GM12878 (cell line): ENCODE data around the gene IGSF22. TPM values are rescaled to one million over a fixed set of nuclear protein-coding genes. Genes with fewer than 3 reads are reported as not detected.

Source experiments
- ATAC-seq: fragments of 200-7000 bp; cut with Tn5 transposase; 3 replicates; pipeline ENCODE4 v1.9.1; 2020; ENCODE audit warnings: mild to moderate bottlenecking, moderate library complexity
- BruUV-seq: library from RNA; stranded (reverse); fragments of 400-500 nt; replicated peaks from 2 replicates; lab custom pipeline; 2021; lab: Mats Ljungman, UMichigan
- CTCF ChIA-PET: fragments of 300-600 bp; sonication (Branson Sonifier 250); formaldehyde crosslinking; extraction: SDS; loops from one replicate; lab custom pipeline; 2021; ENCODE audit warnings: inconsistent platforms; lab: Yijun Ruan, JAX
- POLR2A ChIA-PET: fragments of 350-600 bp; formaldehyde crosslinking; extraction: SDS; loops from one replicate; lab custom pipeline; 2021; ENCODE audit warnings: inconsistent platforms; lab: Charles Lee
- RAD21 ChIA-PET: fragments of 300-600 bp; sonication (Branson Sonifier 250); formaldehyde crosslinking; loops from one replicate; lab custom pipeline; 2023; ENCODE audit warnings: antibody characterized with exemption; ENCODE audit not compliant: unreplicated experiment; lab: Charles Lee
- SMC1A ChIA-PET: fragments of 300-600 bp; sonication (Branson Sonifier 250); formaldehyde crosslinking; loops from one replicate; lab custom pipeline; 2023; ENCODE audit not compliant: unreplicated experiment, uncharacterized antibody; lab: Charles Lee
- DNase-seq: peaks from one replicate; pipeline ENCODE4 v3.0.0-alpha.2; 2011; ENCODE audit warnings: low read depth, low spot score
- FAIRE-seq: peaks from 3 replicates; lab custom pipeline; 2011; peaks lifted over from hg19 to GRCh38; lab: Jason Lieb, UNC
- H2AFZ ChIP-seq: 2 replicates; pipeline ENCODE4 v1.6.0; 2011; ENCODE audit warnings: low read depth, low read length, control low read depth; ENCODE audit not compliant: control insufficient read depth
- H3K27ac ChIP-seq: 2 replicates; pipeline ENCODE4 v1.5.1; 2011; ENCODE audit warnings: control low read depth; ENCODE audit not compliant: control insufficient read depth, insufficient read depth
- H3K27me3 ChIP-seq, 2 experiments: replicated peaks in 1 of 2; 2 replicates each; pipeline versions ENCODE4 v1.6.0 to v1.6.1; 2011; ENCODE audit warnings: low read length in 1 of 2; ENCODE audit not compliant: control insufficient read depth in 2 of 2, insufficient read depth in 2 of 2
- H3K36me3 ChIP-seq, 2 experiments: 2 replicates each; pipeline ENCODE4 v1.5.1; 2011; ENCODE audit warnings: low read length in 1 of 2; ENCODE audit not compliant: control insufficient read depth in 2 of 2, insufficient read depth in 2 of 2
- H3K4me1 ChIP-seq: 2 replicates; pipeline ENCODE4 v1.6.1; 2011; ENCODE audit warnings: mild to moderate bottlenecking, low read length, moderate library complexity, mixed read lengths; ENCODE audit not compliant: control insufficient read depth, insufficient read depth
- H3K4me2 ChIP-seq: 2 replicates; pipeline ENCODE4 v1.6.0; 2011; ENCODE audit warnings: control low read depth; ENCODE audit not compliant: control insufficient read depth, insufficient read depth
- H3K4me3 ChIP-seq: fragments of 200-600 bp; sonication (generic); 2 replicates; pipeline ENCODE4 v1.5.1; 2016
- H3K79me2 ChIP-seq: 2 replicates; pipeline ENCODE4 v1.6.0; 2011; ENCODE audit warnings: low read length; ENCODE audit not compliant: control insufficient read depth, insufficient read depth
- H3K9ac ChIP-seq: 2 replicates; pipeline ENCODE4 v1.8.0; 2011; ENCODE audit warnings: low read length, control low read depth, mixed read lengths; ENCODE audit not compliant: control insufficient read depth, insufficient read depth
- H3K9me3 ChIP-seq: replicated peaks from 3 replicates; pipeline ENCODE4 v1.5.1; 2011; ENCODE audit warnings: mild to moderate bottlenecking, low read length; ENCODE audit not compliant: control insufficient read depth, insufficient read depth
- H4K20me1 ChIP-seq: 2 replicates; pipeline ENCODE4 v1.6.0; 2011; ENCODE audit not compliant: control insufficient read depth, insufficient read depth
- CBX5 ChIP-seq: sonication (generic); IDR thresholded peaks from 2 replicates; pipeline ENCODE4 v1.6.1; 2016; ENCODE audit warnings: low read depth, moderate library complexity, mild to moderate bottlenecking, inconsistent platforms
- MEF2A ChIP-seq: IDR thresholded peaks from 2 replicates; pipeline ENCODE4 v1.6.1; 2011; ENCODE audit warnings: low read depth, mild to moderate bottlenecking, low read length, moderate library complexity; ENCODE audit not compliant: insufficient read depth
- MTA2 ChIP-seq: fragments of 450-650 bp; IDR thresholded peaks from 2 replicates; pipeline ENCODE4 v1.6.1; 2016; ENCODE audit warnings: low read depth, mild to moderate bottlenecking, moderate library complexity
- MXI1 ChIP-seq: fragments of 150-350 bp; IDR thresholded peaks from 2 replicates; pipeline ENCODE4 v1.6.1; 2011; ENCODE audit warnings: low read depth, mild to moderate bottlenecking, inconsistent platforms, low read length, improper control_type of control experiment
- NR2F1 ChIP-seq: fragments of 450-650 bp; conservative IDR thresholded peaks from 2 replicates; pipeline ENCODE4 v1.6.1; 2017; ENCODE audit warnings: mild to moderate bottlenecking
- PAX5 ChIP-seq: IDR thresholded peaks from 2 replicates; pipeline ENCODE4 v1.6.1; 2011; ENCODE audit warnings: low read depth, low read length, borderline replicate concordance
- POLR2AphosphoS2 ChIP-seq: IDR thresholded peaks from 2 replicates; pipeline ENCODE4 v1.6.1; 2011; ENCODE audit warnings: low read depth, mild to moderate bottlenecking, low read length, improper control_type of control experiment, moderate library complexity
- POLR2AphosphoS5 ChIP-seq: IDR thresholded peaks from 2 replicates; pipeline ENCODE4 v1.6.1; 2011; ENCODE audit warnings: mild to moderate bottlenecking, low read length, inconsistent platforms
- RCOR1 ChIP-seq: conservative IDR thresholded peaks from 2 replicates; pipeline ENCODE4 v1.6.1; 2012; ENCODE audit warnings: low read depth, low read length, improper control_type of control experiment
- SREBF2 ChIP-seq: IDR thresholded peaks from 2 replicates; pipeline ENCODE4 v1.6.1; 2012; ENCODE audit warnings: mild to moderate bottlenecking, low read length
- TCF3 ChIP-seq: IDR thresholded peaks from 2 replicates; pipeline ENCODE4 v1.6.1; 2012; ENCODE audit warnings: low read depth, mild to moderate bottlenecking, low read length, borderline replicate concordance; ENCODE audit not compliant: insufficient read depth
- ZNF217 ChIP-seq: fragments of 450-650 bp; IDR thresholded peaks from 2 replicates; pipeline ENCODE4 v1.6.1; 2017; ENCODE audit warnings: antibody characterized with exemption, mild to moderate bottlenecking
- WGBS: methylation state at CpG from one replicate; pipeline ENCODE4 v1.1.6; 2016; ENCODE audit warnings: low lambda C conversion rate; ENCODE audit not compliant: insufficient replicate concordance, insufficient coverage; ENCODE audit errors: missing lambda C conversion rate; 5-methylcytosine and 5-hydroxymethylcytosine counted together
- in situ Hi-C: fragments of 300-500 bp; cut with MboI; formaldehyde crosslinking; loops from 9 replicates; pipeline ENCODE4 v1.14.3; 2018; ENCODE audit warnings: mixed read lengths
- intact Hi-C: fragments of 100-400 bp; cut with micrococcal nuclease; formaldehyde crosslinking; loops from one replicate; pipeline ENCODE4 v1.14.2; 2022; ENCODE audit not compliant: unreplicated experiment
- polyA plus RNA-seq, 11 experiments: library from polyadenylated mRNA; depleted of rRNA in 4 of 11; unstranded in 6 of 11; stranded (reverse) in 5 of 11; fragments of >200 nt; fragmentation: Nextera tagmentation in 4 of 11; fragmentation: Illumina TruSeq in 1 of 11; extraction: Ambion mirVana in 4 of 11; extraction: Trizol in 1 of 11; gene quantifications; 1 replicate in 1 of 11; 2 replicates in 10 of 11; pipeline versions ENCODE4 v1.2.1 to v1.2.3, GENCODE V29; 2011 to 2016; ENCODE audit warnings: inconsistent platforms in 2 of 11, missing spikeins in 2 of 11, low read depth in 1 of 11
- total RNA-seq, 4 experiments: library from RNA; depleted of rRNA in 3 of 4; stranded (reverse); fragments of >200 nt in 3 of 4; fragmentation: Illumina TruSeq in 1 of 4; extraction: Trizol in 1 of 4; gene quantifications; 2 replicates each; pipeline versions ENCODE4 v1.2.1 to v1.2.3, GENCODE V29; 2013 to 2021

IGSF22 gene
- total and polyA plus RNA-seq, 10 of the 15 experiments (the other 5 are each of a cell fraction or from before 2014, with no cell fraction given): 0.02 to 0.18 TPM; not detected in 8

DNA sequence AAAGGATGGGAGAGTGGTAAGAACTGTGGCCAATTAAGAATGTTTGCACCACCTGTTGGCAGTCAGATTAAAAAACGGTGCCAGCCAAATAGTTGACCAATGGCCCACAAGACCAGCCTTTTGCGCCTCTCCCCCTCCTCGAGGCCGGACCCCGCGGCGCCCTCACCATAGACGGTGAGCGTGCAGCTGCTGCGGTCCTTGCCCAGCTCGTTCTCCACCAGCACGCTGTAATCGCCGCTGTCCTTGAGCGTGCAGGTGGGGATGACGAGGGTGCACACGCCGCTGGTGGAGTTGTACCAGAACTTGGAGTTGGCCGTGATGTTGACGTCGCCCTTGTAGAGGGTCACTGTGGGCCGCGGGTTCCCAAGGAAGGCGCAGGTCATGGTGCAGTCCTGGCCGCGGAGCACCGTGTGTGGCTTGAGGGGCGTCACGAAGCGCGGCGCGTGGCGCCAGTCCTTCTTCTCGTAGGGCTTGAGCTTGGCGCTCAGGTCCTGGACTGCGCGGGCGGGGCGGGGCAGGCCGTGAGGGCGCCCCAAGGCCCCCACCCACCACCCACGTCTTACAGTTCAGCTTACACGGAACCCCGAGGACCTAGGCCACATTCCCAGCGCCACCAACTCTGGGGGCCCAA, 20.2 kb downstream of the IGSF22 start:
- WGBS: 31% methylated on average over 46 of the region's 46 CpGs
- ChIA-PET POLR2A (no interaction called here), CTCF (interaction anchor here (2.2 kb wide), 1 partner anchor 17 kb away, joined by 14 read pairs; no protein-coding TSS in a partner anchor), SMC1A (no interaction called here), RAD21 (interaction anchor here (0.7 kb wide), 1 partner anchor 16 kb away, joined by 3 read pairs; no protein-coding TSS in a partner anchor)
- H3K4me2 ChIP-seq: peak overlapping the region; percentile 47
- in situ Hi-C loops (no loop called here), intact Hi-C loops (no loop called here)
- no peak for TF ChIP-seq POLR2AphosphoS2
- no peak for TF ChIP-seq PAX5
- no peak for TF ChIP-seq MXI1
- no peak for TF ChIP-seq TCF3
- no peak for TF ChIP-seq POLR2AphosphoS5
- TF ChIP-seq ZNF217: no peak
- TF ChIP-seq MEF2A: no peak
- no peak for TF ChIP-seq NR2F1
- no peak for TF ChIP-seq SREBF2
- no peak for TF ChIP-seq RCOR1
- no peak for TF ChIP-seq CBX5
- TF ChIP-seq MTA2: no peak
- H3K4me1 ChIP-seq: 0 out of 2 replicates have a peak, but pooled peaks cover 3% of the 10 kb centered on the region
- H2AFZ ChIP-seq: 0 out of 2 replicates have a peak overlapping the region, but pooled peaks have one; percentile 16
- DNase-seq (no peak), FAIRE-seq (no peak), ATAC-seq (no peak)
- H3K79me2 ChIP-seq: no peaks in the 10 kb centered on the region
- peaks cover 6 to 10% of the 10 kb centered on the region in 2 experiments for H3K27me3 ChIP-seq
- no peak overlapping the region; the same call in 1 of the 2 replicates for H3K4me3 ChIP-seq
- H3K36me3 ChIP-seq: no peaks in the 10 kb centered on the region
- no peaks in the 10 kb centered on the region for H4K20me1 ChIP-seq
- BruUV-seq: no TSS peak
- no peaks in the 10 kb centered on the region; the same call in 2 of the 3 replicates for H3K9me3 ChIP-seq
- no peak overlapping the region for H3K27ac ChIP-seq
- H3K9ac ChIP-seq: no peak overlapping the region
